HG02678 (cell line): ENCODE results near the gene OPRM1.
"Not testable (repeated sequence)": the region's sequence is repeated elsewhere in the genome, so short reads cannot be mapped to it uniquely, and the experiment has no call there.

Source experiments
- ATAC-seq: cut with Tn5 transposase; IDR thresholded peaks from one replicate; pipeline ENCODE4 v1.9.1; 2021; ENCODE audit warnings: mild to moderate bottlenecking, moderate library complexity; ENCODE audit not compliant: unreplicated experiment

Gene OPRM1

GRCh38 chr6:154139892-154140291, 100.9 kb downstream of the OPRM1 start:
- no peak for ATAC-seq

GRCh38 chr6:154140743-154141142, 101.7 kb downstream of the OPRM1 start:
- no peak for ATAC-seq

GRCh38 chr6:154143753-154144152, 104.7 kb downstream of the OPRM1 start:
- ATAC-seq: no peak

- no peak for ATAC-seq
These were observed 115.4 kb downstream of the OPRM1 start for GRCh38 chr6:154154389-154154967.

GRCh38 chr6:154156135-154156896, 117.3 kb downstream of the OPRM1 start:
- ATAC-seq: peak; percentile 62

- peak; percentile 67 for ATAC-seq
These were observed 118.0 kb downstream of the OPRM1 start for GRCh38 chr6:154157082-154157481.

GRCh38 chr6:154157706-154158105, 118.7 kb downstream of the OPRM1 start:
- no peak for ATAC-seq

GRCh38 chr6:154159126-154159525, 120.1 kb downstream of the OPRM1 start:
- ATAC-seq: no peak

- ATAC-seq: peak; percentile 59
These were observed 122.6 kb downstream of the OPRM1 start for GRCh38 chr6:154161689-154162088.

- ATAC-seq: no peak
These were observed 125.4 kb downstream of the OPRM1 start for GRCh38 chr6:154164397-154164796.

GRCh38 chr6:154165478-154165877, 126.4 kb downstream of the OPRM1 start:
- no peak for ATAC-seq

GRCh38 chr6:154166140-154166539, 127.1 kb downstream of the OPRM1 start:
- no peak for ATAC-seq

GRCh38 chr6:154167126-154167525, 128.1 kb downstream of the OPRM1 start:
- no peak for ATAC-seq

GRCh38 chr6:154169193-154169847, 130.3 kb downstream of the OPRM1 start:
- ATAC-seq: no peak

GRCh38 chr6:154170106-154170505, 131.1 kb downstream of the OPRM1 start:
- ATAC-seq: no peak

GRCh38 chr6:154172393-154172792, 133.4 kb downstream of the OPRM1 start:
- ATAC-seq: not testable (repeated sequence)

- no peak for ATAC-seq
These were observed 140.4 kb downstream of the OPRM1 start for GRCh38 chr6:154179434-154179833.

- no peak for ATAC-seq
These were observed 148.2 kb downstream of the OPRM1 start for GRCh38 chr6:154187203-154187602.

- peak; percentile 44 for ATAC-seq
These were observed 148.7 kb downstream of the OPRM1 start for GRCh38 chr6:154187714-154188113.

- no peak for ATAC-seq
These were observed 157.4 kb downstream of the OPRM1 start for GRCh38 chr6:154196333-154196885.

GRCh38 chr6:154197196-154197860, 158.3 kb downstream of the OPRM1 start:
- no peak for ATAC-seq
